HEK293 (cell line): ENCODE results near the gene HOXA10.

ENCODE experiments used
- CTCF ChIA-PET: fragments of 350-600 bp; formaldehyde crosslinking; extraction: SDS; loops from one replicate; lab custom pipeline; 2021; ENCODE audit warnings: antibody characterized with exemption; lab: Yijun Ruan, JAX
- POLR2A ChIA-PET: fragments of 300-600 bp; formaldehyde crosslinking; extraction: SDS; loops from one replicate; lab custom pipeline; 2020; ENCODE audit warnings: antibody characterized with exemption, inconsistent platforms; lab: Yijun Ruan, JAX
- H3K27ac ChIP-seq: fragments of 200-500 bp; sonication (Bioruptor generic); 2 replicates; pipeline ENCODE4 v1.5.1; 2014; ENCODE audit warnings: low read depth, low read length, control low read depth, inconsistent platforms; ENCODE audit errors: extremely low read depth
- H3K36me3 ChIP-seq, 2 experiments: fragments of 200-500 bp in 1 of 2; sonication (Bioruptor generic) in 1 of 2; 1 replicate in 1 of 2; 2 replicates in 1 of 2; pipeline ENCODE4 v1.5.1; 2014 to 2017; ENCODE audit warnings: inconsistent platforms in 2 of 2, low read length in 2 of 2; ENCODE audit not compliant: control insufficient read depth in 2 of 2, insufficient read depth in 1 of 2
- H3K4me1 ChIP-seq: fragments of 200-500 bp; sonication (Bioruptor generic); 2 replicates; pipeline ENCODE4 v1.5.1; 2014; ENCODE audit warnings: mild to moderate bottlenecking, low read length, inconsistent platforms; ENCODE audit not compliant: control insufficient read depth, insufficient read depth
- H3K4me3 ChIP-seq: 2 replicates; pipeline ENCODE4 v1.5.1; 2011; ENCODE audit warnings: low read depth, mild to moderate bottlenecking, control low read depth, low read length, moderate library complexity
- H3K9me3 ChIP-seq: fragments of 200-500 bp; sonication (Bioruptor generic); 2 replicates; pipeline ENCODE4 v1.5.1; 2014; ENCODE audit warnings: low read depth, low read length, inconsistent platforms; ENCODE audit not compliant: control insufficient read depth, insufficient read depth
- BCL11A ChIP-seq: fragments of 450-650 bp; formaldehyde crosslinking; IDR thresholded peaks from 2 replicates; pipeline ENCODE4 v1.5.1; 2016; ENCODE audit warnings: low read depth, missing biosample characterization, missing genetic modification characterization
- HIC1 ChIP-seq: fragments of 450-650 bp; formaldehyde crosslinking; IDR thresholded peaks from 2 replicates; pipeline ENCODE4 v1.5.1; 2016; ENCODE audit warnings: missing biosample characterization, missing genetic modification characterization
- INSM2 ChIP-seq: fragments of 450-650 bp; formaldehyde crosslinking; IDR thresholded peaks from 2 replicates; pipeline ENCODE4 v1.5.1; 2016; ENCODE audit warnings: missing biosample characterization, missing genetic modification characterization
- MZF1 ChIP-seq: fragments of 450-650 bp; formaldehyde crosslinking; IDR thresholded peaks from 2 replicates; pipeline ENCODE4 v1.5.1; 2017; ENCODE audit warnings: missing biosample characterization, missing genetic modification characterization, borderline replicate concordance
- PRDM6 ChIP-seq: fragments of 450-650 bp; formaldehyde crosslinking; IDR thresholded peaks from 2 replicates; pipeline ENCODE4 v1.5.1; 2017; ENCODE audit warnings: missing biosample characterization, missing genetic modification characterization
- SP3 ChIP-seq: fragments of 450-650 bp; formaldehyde crosslinking; IDR thresholded peaks from 2 replicates; pipeline ENCODE4 v1.5.1; 2016; ENCODE audit warnings: missing biosample characterization, missing genetic modification characterization
- TSHZ1 ChIP-seq: fragments of 450-650 bp; formaldehyde crosslinking; IDR thresholded peaks from 2 replicates; pipeline ENCODE4 v1.5.1; 2016; ENCODE audit warnings: missing biosample characterization, missing genetic modification characterization, borderline replicate concordance
- ZBTB17 ChIP-seq: fragments of 450-650 bp; formaldehyde crosslinking; IDR thresholded peaks from 2 replicates; pipeline ENCODE4 v1.5.1; 2016; ENCODE audit warnings: missing biosample characterization, missing genetic modification characterization
- ZFHX2 ChIP-seq: fragments of 450-650 bp; formaldehyde crosslinking; conservative IDR thresholded peaks from 2 replicates; pipeline ENCODE4 v1.5.1; 2016; ENCODE audit warnings: missing biosample characterization, missing genetic modification characterization
- ZFP3 ChIP-seq: fragments of 450-650 bp; formaldehyde crosslinking; IDR thresholded peaks from 2 replicates; pipeline ENCODE4 v1.5.1; 2016; ENCODE audit warnings: low read depth, missing biosample characterization, missing genetic modification characterization
- ZNF155 ChIP-seq: fragments of 450-650 bp; formaldehyde crosslinking; IDR thresholded peaks from 2 replicates; pipeline ENCODE4 v1.5.1; 2016; ENCODE audit warnings: missing biosample characterization, missing genetic modification characterization
- ZNF19 ChIP-seq: fragments of 450-650 bp; formaldehyde crosslinking; IDR thresholded peaks from 2 replicates; pipeline ENCODE4; 2016; ENCODE audit warnings: missing biosample characterization, missing genetic modification characterization, low read depth
- ZNF223 ChIP-seq: fragments of 450-650 bp; formaldehyde crosslinking; IDR thresholded peaks from 2 replicates; pipeline ENCODE4 v1.5.1; 2016; ENCODE audit warnings: missing biosample characterization, missing genetic modification characterization
- ZNF24 ChIP-seq: fragments of 450-650 bp; formaldehyde crosslinking; IDR thresholded peaks from 2 replicates; pipeline ENCODE4 v1.5.1; 2016; ENCODE audit warnings: missing biosample characterization, missing genetic modification characterization
- ZNF311 ChIP-seq: fragments of 450-650 bp; formaldehyde crosslinking; IDR thresholded peaks from 2 replicates; pipeline ENCODE4 v1.5.1; 2017; ENCODE audit warnings: missing biosample characterization, missing genetic modification characterization, borderline replicate concordance
- ZNF350 ChIP-seq: fragments of 450-650 bp; formaldehyde crosslinking; IDR thresholded peaks from 2 replicates; pipeline ENCODE4 v1.5.0; 2017; ENCODE audit warnings: missing biosample characterization, mild to moderate bottlenecking, missing genetic modification characterization
- ZNF416 ChIP-seq: fragments of 450-650 bp; formaldehyde crosslinking; IDR thresholded peaks from 2 replicates; pipeline ENCODE4 v1.5.1; 2016; ENCODE audit warnings: missing biosample characterization, missing genetic modification characterization
- ZNF555 ChIP-seq: fragments of 450-650 bp; formaldehyde crosslinking; conservative IDR thresholded peaks from 2 replicates; pipeline ENCODE4 v1.5.1; 2017; ENCODE audit warnings: missing biosample characterization, mild to moderate bottlenecking, missing genetic modification characterization, inconsistent platforms
- ZNF560 ChIP-seq: fragments of 450-650 bp; formaldehyde crosslinking; IDR thresholded peaks from 2 replicates; pipeline ENCODE4 v1.5.1; 2017; ENCODE audit warnings: missing biosample characterization, missing genetic modification characterization, borderline replicate concordance
- ZNF596 ChIP-seq: fragments of 450-650 bp; IDR thresholded peaks from 2 replicates; pipeline ENCODE4 v1.5.0; 2018; ENCODE audit warnings: missing biosample characterization, mild to moderate bottlenecking, missing genetic modification characterization, moderate library complexity
- ZNF600 ChIP-seq: fragments of 450-650 bp; formaldehyde crosslinking; IDR thresholded peaks from 2 replicates; pipeline ENCODE4 v1.5.1; 2016; ENCODE audit warnings: missing biosample characterization, missing genetic modification characterization
- ZNF623 ChIP-seq: fragments of 450-650 bp; formaldehyde crosslinking; IDR thresholded peaks from 2 replicates; pipeline ENCODE4 v1.5.1; 2016; ENCODE audit warnings: missing biosample characterization, missing genetic modification characterization
- ZSCAN23 ChIP-seq: fragments of 450-650 bp; formaldehyde crosslinking; IDR thresholded peaks from 2 replicates; pipeline ENCODE4 v1.5.1; 2016; ENCODE audit warnings: missing biosample characterization, missing genetic modification characterization

The HOXA10 gene

GRCh38 chr7:27158436-27159265, 15.5 kb downstream of the HOXA10 start:
- Histone ChIP-seq H3K27ac (peak overlapping the region; percentile 100), H3K4me3 (no peak overlapping the region), H3K36me3 (peaks cover 14 to 19% of the 10 kb centered on the region in 2 experiments), H3K9me3 (no peaks in the 10 kb centered on the region), H3K4me1 (peaks cover 12% of the 10 kb centered on the region)
- TF ChIP-seq ZNF596 (tag by site-specific recombination) (0 out of 2 replicates have a peak, but pooled peaks have one; percentile 2), MZF1 (no peak), ZNF600 (tag by site-specific recombination) (0 out of 2 replicates have a peak, but pooled peaks have one; percentile 21), ZFHX2 (tag by site-specific recombination) (0 out of 2 replicates have a peak, but pooled peaks have one; percentile 6), ZNF623 (tag by site-specific recombination) (no peak)
- POLR2A ChIA-PET = interaction anchor here (0.5 to 2.3 kb wide), 5 partner anchors 9 to 48 kb away, joined by 4 to 17 read pairs (median 4); partner anchors contain the start of genes HOXA11 and HOXA5
- CTCF ChIA-PET = interaction anchor here (0.6 to 1.6 kb wide), 11 partner anchors 9 to 1309 kb away, joined by 3 to 9 read pairs (median 3); no protein-coding TSS in a partner anchor

GRCh38 chr7:27157702-27158431, 16.3 kb downstream of the HOXA10 start:
- CTCF ChIA-PET = interaction anchor here (0.6 to 2.8 kb wide), 3 partner anchors 14 to 1067 kb away, joined by 3 to 11 read pairs (median 4); partner anchors contain the start of gene HOXA5
- POLR2A ChIA-PET = interaction anchor here (1.3 to 2.3 kb wide), 4 partner anchors 8 to 22 kb away, joined by 4 to 17 read pairs (median 9); no protein-coding TSS in a partner anchor
- H3K9me3 ChIP-seq = no peaks in the 10 kb centered on the region
- TF ChIP-seq ZNF24 (tag by site-specific recombination) (no peak), BCL11A (tag by site-specific recombination) (no peak), ZNF311 (tag by site-specific recombination) (no peak), ZNF223 (no peak), INSM2 (tag by site-specific recombination) (no peak), ZBTB17 (no peak), SP3 (tag by site-specific recombination) (no peak), ZNF416 (tag by site-specific recombination) (no peak), ZFP3 (tag by site-specific recombination) (no peak), ZNF560 (tag by site-specific recombination) (no peak), ZNF155 (tag by site-specific recombination) (no peak), ZNF19 (tag by site-specific recombination) (no peak), ZNF555 (tag by site-specific recombination) (no peak), HIC1 (tag by site-specific recombination) (no peak), PRDM6 (tag by site-specific recombination) (no peak), ZNF350 (tag by site-specific recombination) (no peak), ZSCAN23 (tag by site-specific recombination) (no peak), TSHZ1 (tag by site-specific recombination) (no peak)

More at GRCh38 chr7:27157702-27158431, 16.3 kb downstream of the HOXA10 start:
- Histone ChIP-seq H3K36me3 (peaks cover 6 to 11% of the 10 kb centered on the region in 2 experiments; a peak in 2 of 3 replicates), H3K4me3 (no peak overlapping the region), H3K4me1 (peaks cover 12% of the 10 kb centered on the region), H3K27ac (peak overlapping the region; percentile 33; the same call in 1 of the 2 replicates)
